Measurements from ENCODE around the gene PHF1. TPM values are rescaled to one million over a fixed set of nuclear protein-coding genes. Genes with fewer than 3 reads are reported as not detected.

The PHF1 gene
- total and polyA plus RNA-seq, 2 of the 13 experiments (the other 11 are each of a cell fraction or from before 2014, with no cell fraction given), result 25.4 to 61.9 TPM

GRCh38 chr6:33454009-33454946 lies 43.5 kb downstream of the PHF1 start, which contains the start of gene ZBTB9 (continued):
- TF ChIP-seq HMGXB4 (CRISPR knock-in tag; IDR thresholded peaks at IDR 0.05; ENCODE audit: borderline replicate concordance in 1 of 2, low read depth in 1 of 2) (peak; percentile 91 to 92), ZBTB20 (CRISPR knock-in tag; IDR thresholded peaks at IDR 0.05; ENCODE audit: borderline replicate concordance, low read depth) (peak; percentile 91), AKAP8 (CRISPR knock-in tag; IDR thresholded peaks at IDR 0.05) (peak; percentile 54; the same call in 1 of the 2 replicates), GPBP1L1 (CRISPR knock-in tag; IDR thresholded peaks at IDR 0.05) (no peak), DZIP1 (CRISPR knock-in tag; IDR thresholded peaks at IDR 0.05) (peak; percentile 59; the same call in 1 of the 2 replicates), RAD21 (CRISPR knock-in tag; IDR thresholded peaks at IDR 0.05) (0 out of 2 replicates have a peak, but pooled peaks have one; percentile 28), ZNF180 (CRISPR knock-in tag; IDR thresholded peaks at IDR 0.05; ENCODE audit: borderline replicate concordance, low read depth) (no peak), ZBTB39 (CRISPR knock-in tag; IDR thresholded peaks at IDR 0.05) (no peak; the same call in 1 of the 2 replicates), ZNF678 (CRISPR knock-in tag; IDR thresholded peaks at IDR 0.05) (peak; percentile 88; the same call in 1 of the 2 replicates), MIXL1 (CRISPR knock-in tag; IDR thresholded peaks at IDR 0.05) (peak; percentile 77; the same call in 1 of the 2 replicates), SP4 (CRISPR knock-in tag; IDR thresholded peaks at IDR 0.05) (peak; percentile 100), ZNF574 (CRISPR knock-in tag; IDR thresholded peaks at IDR 0.05) (peak; percentile 95)
